GM21619 (cell line): ENCODE results near the gene KLHL29.

Experiments used
- ATAC-seq: cut with Tn5 transposase; IDR thresholded peaks from one replicate; pipeline ENCODE4 v1.9.1; 2021; ENCODE audit not compliant: unreplicated experiment

The KLHL29 gene

DNA sequence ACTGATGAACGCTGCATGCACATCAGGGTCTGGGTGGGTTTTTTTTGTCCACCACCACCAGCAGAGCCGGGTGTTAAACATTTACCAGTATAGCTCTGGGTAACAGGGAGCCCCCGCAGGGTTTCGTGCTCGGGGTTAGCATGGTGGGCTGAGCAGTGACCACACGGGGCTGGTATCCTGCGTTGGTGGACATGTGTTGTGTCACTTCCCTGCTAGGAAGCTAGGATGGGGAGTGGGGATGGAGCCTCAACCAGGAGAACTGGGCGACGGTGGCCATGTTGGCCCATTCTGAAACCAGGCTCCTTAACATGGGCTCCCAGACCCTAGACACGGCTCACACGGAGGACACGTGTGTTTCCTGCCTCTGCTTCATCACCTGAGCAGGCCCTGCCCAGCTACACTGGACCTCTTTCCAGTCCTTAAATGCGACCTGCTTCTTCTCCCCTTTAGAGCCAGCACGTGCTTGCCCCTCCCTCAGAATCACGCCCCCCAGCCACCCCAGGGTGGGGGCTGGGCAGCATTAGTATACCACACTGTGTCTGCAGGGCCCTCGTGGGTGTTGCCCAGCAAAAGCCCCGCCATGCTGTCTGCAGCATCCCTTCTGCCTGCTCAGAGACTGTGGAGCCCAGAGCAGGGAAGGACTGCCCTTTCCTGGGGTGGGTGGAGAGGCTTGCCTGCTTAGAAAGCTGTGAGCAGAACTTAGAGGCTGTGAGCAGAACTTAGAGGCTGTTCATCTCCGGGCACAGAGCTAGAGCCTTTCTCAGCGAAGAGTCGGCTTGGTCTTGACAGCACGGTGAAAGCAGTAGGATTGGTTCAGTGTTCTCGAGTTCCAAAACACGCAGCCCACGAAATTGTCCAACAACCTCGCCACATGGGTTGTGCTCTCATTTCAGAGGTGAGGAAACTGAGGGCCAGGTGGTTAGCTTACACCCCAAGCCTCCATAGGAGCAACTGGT is 142.1 kb downstream of the KLHL29 start:
- ATAC-seq: no peak

DNA sequence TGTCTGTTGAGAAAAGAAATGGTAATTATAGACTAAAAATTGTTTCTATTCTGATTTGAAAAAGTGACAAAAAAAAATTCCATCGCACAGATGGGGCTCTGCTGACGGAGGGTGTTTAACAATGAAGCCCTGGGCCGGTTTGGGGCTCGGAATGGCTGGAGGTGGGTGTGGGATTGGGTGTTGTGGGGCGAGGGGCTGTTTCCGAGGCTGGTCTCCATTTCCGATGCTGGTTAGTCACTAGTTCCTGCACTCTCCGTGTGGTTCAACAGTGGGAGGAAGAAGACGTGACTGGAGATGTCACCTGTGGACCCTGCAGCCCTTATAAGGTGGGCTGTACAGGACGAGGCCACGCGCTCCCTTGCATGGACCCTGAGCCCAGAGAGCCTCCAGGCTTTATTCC is 143.2 kb downstream of the KLHL29 start:
- ATAC-seq: no peak

DNA sequence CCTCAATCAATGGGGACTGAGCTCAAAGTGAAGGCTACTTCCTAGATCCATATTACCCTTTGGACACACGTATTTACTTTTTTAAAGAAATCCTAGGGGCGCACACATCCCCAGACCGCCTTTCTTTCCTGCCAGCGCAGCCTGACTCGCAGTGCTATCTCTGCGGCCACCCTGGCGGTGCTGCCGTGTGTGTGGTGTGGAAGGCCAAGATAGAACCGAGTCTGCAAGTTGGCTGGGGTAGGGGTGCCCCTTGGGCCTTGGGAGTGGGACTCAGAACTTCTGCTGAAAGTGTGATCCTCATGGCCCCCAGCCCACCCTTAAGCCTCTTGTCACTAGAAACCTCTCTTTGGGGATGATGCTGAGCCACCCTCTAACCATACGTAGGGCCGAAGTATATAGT is 143.7 kb downstream of the KLHL29 start:
- no peak for ATAC-seq

DNA sequence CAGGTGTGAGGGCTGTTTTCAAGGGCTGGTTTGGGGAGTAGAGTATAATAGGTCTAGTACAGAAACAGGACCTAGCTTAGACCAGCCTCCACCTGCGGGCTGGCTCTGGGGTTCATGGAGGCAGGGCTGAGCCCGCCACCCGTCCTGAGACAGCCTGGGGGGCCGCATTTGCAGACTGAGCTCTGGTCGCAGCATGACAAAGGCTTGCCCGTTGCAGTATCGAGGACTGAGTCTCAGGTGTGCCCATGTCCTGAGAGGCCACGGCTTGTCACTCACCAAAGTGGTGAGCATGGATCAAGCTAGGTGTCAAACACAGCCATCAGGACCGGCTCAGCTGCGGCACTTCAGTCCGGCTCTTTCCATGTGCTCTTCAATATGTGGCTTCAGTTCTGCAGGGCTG is 144.7 kb downstream of the KLHL29 start:
- no peak for ATAC-seq

DNA sequence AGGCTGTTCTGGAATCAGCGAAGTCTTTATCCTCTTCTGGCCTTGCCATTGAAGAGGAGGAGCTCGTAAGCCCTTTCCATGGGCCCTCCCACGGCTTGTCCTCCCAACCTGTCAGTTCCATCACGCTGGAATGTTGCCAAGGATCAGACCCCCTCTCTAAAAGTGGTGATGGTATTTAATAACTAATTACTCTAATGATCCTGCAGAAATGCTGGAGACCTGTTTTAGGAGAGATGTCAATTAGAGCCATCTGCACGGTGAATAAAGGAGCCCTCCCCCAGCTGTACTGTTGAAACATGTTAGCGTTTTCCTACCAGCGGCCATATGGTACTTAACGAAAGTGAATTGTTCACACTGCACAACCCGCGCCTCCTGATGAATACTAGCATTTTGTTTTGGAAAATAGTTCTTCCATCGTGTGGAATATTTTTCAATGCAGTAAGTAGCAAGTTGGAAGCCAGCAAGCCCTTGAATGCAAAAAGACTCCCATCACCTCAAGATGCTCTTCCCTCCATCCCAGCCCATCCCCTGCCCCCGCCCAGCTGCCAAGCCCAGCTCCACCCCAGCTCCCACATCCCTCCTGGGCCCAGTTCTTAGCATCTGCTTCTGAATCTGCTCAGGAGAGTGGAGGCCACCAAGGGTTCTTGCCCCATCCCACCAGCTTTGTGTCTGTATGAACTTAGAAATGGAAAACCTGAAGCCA is 145.4 kb downstream of the KLHL29 start:
- ATAC-seq: no peak

DNA sequence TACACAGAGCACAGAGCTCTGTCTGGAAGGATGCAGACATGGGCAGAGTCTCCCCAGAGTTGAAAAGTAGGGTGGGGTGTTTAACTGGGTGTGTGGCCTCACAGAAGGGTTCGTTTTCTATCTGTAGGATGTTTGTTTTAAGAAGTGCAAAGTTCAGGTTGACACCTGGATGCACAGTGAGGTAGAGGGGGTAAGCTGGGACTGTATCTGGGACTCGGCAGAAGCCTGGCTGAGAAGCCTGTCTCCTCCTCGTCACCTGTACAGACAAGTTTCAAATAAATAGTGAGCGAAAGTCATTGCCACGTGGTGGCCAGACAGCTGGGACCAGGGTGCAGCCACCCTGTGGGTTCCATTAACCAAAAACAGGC is 145.9 kb downstream of the KLHL29 start:
- no peak for ATAC-seq

DNA sequence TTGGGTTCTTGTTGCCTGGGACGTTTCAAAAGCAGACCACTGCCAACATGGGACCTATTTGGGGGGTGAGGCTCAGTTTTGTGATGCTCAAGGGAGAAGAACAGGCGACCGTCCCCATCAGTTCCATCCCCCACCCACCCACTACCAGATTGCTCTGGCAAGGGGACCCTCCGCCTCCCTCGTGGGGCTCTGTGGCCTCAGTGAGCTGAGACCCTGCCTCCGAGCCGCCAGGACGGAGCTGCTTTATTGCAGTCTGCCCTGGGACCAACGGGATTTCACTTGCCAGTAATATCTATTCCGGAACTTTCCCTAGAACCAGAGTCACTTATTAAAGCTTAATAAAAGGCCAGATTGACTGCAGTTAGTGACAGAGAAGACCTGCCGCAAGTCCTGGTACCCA is 146.3 kb downstream of the KLHL29 start:
- ATAC-seq: no peak

DNA sequence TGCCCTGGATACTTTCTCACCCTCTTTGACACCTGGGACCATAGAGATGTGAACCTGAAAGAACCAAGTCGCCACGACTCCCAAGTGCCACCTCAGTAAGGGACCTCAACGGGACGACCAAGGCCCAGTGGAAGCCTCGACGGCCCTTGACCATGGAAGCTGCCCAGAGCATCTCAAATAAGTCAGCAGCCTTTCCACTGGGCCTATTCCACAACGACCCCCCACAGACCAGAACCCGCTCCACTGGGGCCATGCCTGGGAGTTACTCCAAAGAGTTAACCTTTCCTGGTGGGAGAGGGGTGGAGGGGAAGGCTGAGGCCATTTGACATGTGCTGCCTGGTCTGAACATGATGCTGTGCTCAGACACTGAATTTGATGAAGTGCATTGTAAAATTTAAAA is 146.9 kb downstream of the KLHL29 start:
- ATAC-seq: no peak

DNA sequence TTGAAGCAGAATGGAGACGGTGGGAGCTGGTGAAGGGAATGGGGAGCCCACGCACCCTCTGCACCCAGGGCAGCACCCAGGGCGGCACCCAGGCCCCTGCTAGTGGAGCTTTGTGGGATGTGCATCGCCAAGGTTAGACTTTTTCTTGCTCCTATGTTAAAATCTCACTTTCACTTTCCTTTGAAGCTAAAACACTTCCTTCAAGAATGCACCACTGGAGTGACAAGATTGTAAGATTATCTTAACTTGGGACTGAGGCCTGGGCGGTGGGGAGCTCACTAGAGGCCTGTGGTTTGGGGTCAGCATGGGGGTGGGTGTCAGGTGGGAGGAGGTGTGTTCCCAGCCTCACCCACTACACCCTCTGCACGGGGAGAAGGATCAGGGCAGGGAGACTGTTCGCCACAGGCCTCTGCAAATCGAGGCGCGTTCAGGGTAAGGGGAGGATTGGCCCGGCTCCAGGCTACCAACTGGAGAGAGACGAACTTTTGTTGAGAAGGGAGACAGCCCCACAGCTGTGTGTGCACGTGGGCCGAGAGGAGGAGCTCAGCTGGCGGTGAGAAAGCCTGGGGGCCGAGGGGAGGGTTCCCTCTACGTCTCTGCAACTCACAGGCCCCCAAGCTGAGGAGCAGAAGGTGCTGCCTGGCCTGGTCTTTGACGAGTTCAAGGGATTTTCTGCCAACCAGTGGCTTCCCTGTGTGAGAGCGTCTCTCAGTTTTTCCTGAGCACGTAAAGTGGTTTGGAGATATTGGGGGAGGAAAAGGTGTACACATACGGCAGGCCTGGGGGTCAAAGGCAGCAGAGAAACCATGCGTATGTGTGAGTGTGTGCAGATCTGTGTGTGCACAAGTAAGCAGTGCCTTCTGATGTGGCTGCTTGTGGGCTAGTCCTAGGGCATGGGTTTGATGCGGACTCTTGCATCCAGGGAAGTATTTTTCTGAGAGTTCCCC is 147.7 kb downstream of the KLHL29 start:
- ATAC-seq: no peak

DNA sequence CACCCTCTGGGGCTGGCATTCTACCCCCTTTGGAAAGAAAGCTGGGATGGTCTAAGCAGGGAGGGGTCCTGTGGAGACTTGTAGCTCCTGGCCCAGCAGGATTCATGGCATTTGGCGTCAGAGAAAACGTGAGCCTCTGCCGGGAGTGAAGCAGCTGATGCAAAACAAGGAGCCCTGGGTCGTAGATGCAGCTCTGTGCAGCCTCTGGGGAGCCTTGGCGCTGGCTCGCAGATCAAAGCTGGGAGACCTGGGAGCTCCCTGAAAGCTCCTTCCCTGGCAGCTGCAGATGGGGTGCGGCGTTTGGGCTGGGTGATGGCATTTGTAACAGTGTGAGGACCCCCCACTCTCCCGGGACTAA is 148.3 kb downstream of the KLHL29 start:
- no peak for ATAC-seq

DNA sequence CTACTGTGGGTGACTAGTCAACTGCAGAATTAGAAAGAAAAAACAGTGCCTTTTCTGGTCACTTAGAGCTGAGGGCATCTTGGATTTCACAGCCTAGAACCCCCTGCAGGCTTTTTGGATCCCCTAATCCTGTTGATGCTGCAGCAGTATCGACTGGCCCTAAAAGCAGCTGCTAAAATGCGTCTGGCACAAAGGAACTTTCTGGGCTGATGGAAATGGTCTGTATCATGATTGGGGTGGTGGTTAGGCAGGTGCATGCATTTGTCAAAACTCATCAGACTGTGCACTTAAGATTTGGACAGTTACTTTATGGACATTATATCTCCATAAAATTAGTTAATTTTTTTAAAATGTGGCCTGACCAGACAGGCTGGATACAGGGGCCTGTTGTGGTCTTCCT is 149.8 kb downstream of the KLHL29 start:
- no peak for ATAC-seq

DNA sequence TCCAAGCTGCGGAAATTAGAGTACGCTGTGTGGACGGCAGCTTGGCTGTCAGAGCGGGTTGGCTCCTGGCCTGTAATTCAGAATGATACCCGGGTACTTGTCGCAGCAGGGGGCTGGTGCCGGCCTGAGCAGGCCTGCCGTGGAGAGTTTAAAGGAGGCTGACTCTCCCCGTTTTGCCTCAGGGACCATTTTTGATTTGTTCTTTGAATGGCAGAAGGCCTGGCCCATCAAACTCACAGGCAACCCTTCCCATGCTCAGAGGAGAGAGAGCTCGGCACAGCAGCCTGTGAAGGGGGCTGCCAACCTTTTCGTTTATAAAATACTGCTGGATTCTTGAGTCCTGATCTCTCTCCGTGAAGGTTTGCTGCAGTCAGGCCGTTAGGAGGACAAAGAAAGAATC is 151.3 kb downstream of the KLHL29 start:
- no peak for ATAC-seq

DNA sequence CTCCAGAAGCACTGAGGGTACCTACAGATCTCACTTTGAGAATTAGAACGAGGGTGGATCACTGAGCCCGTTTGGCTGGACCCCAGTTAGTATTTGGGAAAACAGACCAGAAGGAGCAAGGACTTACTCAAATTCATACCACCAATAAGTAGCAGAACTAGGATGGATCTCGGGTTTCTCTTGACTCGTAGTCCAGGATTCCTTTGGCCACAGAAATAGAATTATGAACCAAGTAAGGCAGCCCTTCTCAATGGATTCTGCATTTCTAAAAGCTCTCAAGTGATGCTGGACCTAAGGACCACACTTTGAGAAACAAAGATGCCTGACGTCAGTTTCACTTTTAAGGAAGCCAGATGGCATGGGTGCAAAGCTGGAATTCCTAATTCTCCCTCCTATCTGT is 153.0 kb downstream of the KLHL29 start:
- no peak for ATAC-seq

DNA sequence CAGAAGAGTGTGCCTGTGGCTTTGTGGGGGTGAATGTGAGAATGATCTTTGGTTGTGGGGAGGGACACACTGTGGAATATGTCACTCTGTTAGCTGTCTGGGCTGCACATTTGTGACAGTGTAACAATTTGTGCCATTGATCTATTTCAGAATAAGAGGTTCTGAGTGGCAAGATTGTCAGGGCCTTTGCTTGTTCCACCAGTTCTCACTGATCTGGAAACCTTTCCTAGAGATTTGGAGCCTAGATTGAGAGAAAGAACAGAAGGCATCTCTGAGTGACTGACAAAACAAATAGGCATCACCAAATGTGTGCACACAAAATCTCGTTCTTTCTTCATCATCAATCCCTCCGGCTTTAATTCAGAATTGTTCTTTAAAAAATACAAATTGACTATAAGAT is 153.6 kb downstream of the KLHL29 start:
- no peak for ATAC-seq

DNA sequence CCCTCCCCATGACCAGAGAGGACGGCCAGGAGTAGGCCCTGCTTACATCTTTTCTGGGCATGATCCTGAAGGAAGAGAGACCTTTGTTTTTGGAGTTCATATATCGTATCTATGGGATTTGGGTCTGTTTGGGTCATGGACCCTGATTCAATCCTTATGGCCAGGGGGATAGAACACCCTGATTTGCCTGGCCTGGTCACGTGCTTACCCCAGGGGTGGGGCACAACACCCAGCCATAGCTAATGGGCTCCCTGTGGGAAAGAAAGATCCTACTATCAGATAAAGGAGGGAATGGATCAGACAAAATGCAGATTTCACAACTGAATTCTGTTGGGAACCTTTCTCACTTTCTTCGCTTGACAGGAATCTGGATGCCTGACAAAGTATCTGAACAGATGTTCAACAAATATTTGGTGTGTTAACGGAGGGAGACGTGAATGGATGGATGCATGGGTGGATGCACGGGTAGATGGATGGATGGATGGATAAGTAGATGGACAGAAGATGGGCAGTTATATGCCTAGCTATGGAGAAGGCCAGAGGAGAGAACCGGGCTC is 155.9 kb downstream of the KLHL29 start:
- ATAC-seq: no peak

DNA sequence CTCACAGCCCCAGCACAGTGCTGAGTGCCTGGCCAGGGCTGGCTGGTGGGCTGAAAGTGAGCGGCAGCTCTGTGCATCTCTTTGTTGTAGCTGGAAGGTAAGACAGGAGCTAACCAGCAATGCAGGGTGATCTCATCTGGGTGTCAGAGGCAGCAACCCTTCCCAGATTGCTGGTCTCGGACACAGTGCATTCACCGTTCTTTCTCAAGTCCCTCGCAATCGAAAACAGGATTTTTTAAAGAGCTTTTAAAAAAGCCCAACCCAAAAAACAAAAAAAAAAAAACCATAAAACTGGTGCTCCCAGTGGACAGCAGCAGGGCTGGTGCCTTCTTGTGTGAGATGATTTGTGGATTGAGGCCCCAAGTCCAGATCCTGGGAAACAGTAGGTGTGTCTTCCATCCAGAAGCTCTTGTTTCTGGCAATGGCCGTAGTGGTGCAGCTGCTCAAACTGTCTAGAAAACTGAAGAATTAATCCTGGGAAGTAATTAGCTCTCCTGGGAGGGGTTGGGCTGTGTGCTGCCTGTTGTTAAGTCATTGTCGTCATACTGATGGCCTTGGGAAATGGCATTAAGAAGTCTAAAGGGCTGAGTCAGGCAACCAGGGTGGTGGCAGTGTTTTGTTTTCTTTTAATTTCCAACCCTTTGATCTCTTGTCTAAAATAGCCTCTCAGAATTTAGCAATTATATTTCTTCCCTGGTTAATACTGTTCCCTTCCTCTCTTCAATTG is 156.7 kb downstream of the KLHL29 start:
- ATAC-seq: no peak

DNA sequence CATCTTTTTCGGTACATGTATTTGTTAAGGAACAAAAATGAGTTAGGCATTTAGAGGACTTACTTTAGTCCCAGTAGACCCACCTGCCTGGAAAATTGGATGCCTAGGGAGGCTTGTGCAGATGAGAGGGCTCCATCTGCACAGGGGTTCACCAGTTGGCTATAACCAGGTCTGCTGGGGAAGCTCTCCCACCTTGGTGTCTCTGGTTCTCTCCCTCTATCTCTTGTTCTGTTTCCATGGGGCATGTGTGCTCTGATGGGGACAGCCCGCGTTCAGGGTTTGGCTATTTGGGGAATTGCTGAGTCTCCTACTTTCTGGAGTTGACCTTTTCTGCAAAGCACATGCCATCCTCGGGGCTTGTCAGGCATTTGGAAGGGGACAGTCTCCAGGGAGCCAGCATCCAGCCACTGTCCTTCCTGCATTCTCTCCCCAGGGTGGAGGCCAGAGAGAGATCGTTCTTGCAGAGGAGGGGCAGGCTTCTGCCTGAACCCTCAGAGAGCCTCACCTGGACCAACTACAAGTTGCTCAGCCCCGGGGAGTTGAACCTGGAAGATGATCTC is 157.3 kb downstream of the KLHL29 start:
- no peak for ATAC-seq

DNA sequence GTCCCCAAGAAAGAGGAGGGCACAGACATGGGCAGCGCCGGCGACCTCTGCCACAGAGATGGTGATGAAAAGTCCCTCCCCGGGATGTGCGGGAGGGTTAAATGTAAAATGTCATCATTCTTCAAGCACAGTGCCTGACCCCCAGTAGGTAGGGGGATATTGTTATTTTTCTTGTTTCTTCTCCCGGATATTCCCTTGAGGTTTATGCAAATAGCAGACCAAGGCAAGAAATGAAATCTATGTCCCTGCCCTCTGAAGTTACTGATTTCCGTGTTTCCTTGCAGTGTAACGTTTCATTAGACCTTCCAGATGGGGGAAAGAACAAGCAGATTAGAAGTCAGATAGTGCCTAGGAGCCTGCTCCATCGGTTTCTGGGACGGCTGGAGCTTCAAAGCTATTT is 158.3 kb downstream of the KLHL29 start:
- ATAC-seq: no peak

DNA sequence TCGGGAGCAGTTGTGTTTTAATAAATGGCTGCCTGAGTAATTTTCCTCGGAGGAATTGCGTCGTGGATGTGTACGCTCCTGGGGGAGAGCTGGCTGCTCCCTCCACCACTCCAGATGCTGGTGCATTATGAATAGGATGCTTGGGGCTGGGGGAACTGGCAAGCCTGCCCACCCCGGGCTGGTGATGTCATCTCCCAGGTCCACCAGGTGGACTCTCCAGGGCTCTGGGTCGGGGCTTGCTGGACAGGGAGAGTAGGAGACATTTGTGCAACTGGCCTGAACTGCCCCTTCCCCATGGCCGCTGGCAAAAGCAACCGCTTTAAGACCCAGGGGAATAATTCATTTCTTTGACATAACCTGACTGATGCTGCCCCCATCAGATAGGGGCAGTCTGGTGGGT is 158.7 kb downstream of the KLHL29 start:
- no peak for ATAC-seq
